Naive B cell (primary cell): Measurements from ENCODE around the gene TCF15. TPM values are rescaled to one million over a fixed set of nuclear protein-coding genes. Genes with fewer than 3 reads are reported as not detected.
"Not testable (repeated sequence)": the region's sequence is repeated elsewhere in the genome, so short reads cannot be mapped to it uniquely, and the experiment has no call there.

Experiments
- ATAC-seq, 2 donors: fragments of 150-1000 bp; cut with Tn5 transposase; 2 replicates each; pipeline ENCODE4 v1.10.0; 2021; ENCODE audit warnings: low read depth in 2 of 2, mild to moderate bottlenecking in 2 of 2, moderate library complexity in 2 of 2
- DNase-seq: peaks from one replicate; pipeline ENCODE4 v3.0.0; 2022
- H3K27ac Mint-ChIP-seq, 6 donors: one replicate each; pipeline ENCODE4 v1.8.0; 2020 to 2022; ENCODE audit warnings: mild to moderate bottlenecking in 6 of 6, mixed read lengths in 6 of 6, moderate library complexity in 5 of 6, inconsistent platforms in 2 of 6
- H3K27me3 Mint-ChIP-seq, 3 donors: one replicate each; pipeline ENCODE4 v1.8.0; 2021 to 2022; ENCODE audit warnings: mixed read lengths in 3 of 3, mild to moderate bottlenecking in 1 of 3
- H3K36me3 Mint-ChIP-seq, 2 donors: one replicate each; pipeline ENCODE4 v1.8.0; 2020 to 2022; ENCODE audit warnings: mixed read lengths in 2 of 2, inconsistent platforms in 1 of 2, mild to moderate bottlenecking in 1 of 2
- H3K4me1 Mint-ChIP-seq, 3 donors: one replicate each; pipeline ENCODE4 v1.8.0; 2020 to 2022; ENCODE audit warnings: mixed read lengths in 3 of 3, inconsistent platforms in 1 of 3, mild to moderate bottlenecking in 1 of 3, moderate library complexity in 1 of 3
- H3K4me3 Mint-ChIP-seq, 8 donors: one replicate each; pipeline ENCODE4 v1.8.0; 2020 to 2022; ENCODE audit warnings: mild to moderate bottlenecking in 8 of 8, mixed read lengths in 8 of 8, moderate library complexity in 8 of 8, inconsistent platforms in 2 of 8
- H3K9me3 Mint-ChIP-seq, 7 donors: one replicate each; pipeline ENCODE4 v1.8.0; 2020 to 2022; ENCODE audit warnings: mixed read lengths in 7 of 7, mild to moderate bottlenecking in 5 of 7, inconsistent platforms in 2 of 7, moderate library complexity in 1 of 7
- polyA plus RNA-seq, 6 donors: library from polyadenylated mRNA; unstranded; fragments of 300-500 nt; fragmentation: Illumina TruSeq; gene quantifications; one replicate each; pipeline ENCODE4 v1.2.3, GENCODE V29; 2021; ENCODE audit warnings: low read depth in 6 of 6

The TCF15 gene
- polyA plus RNA-seq, 6 donors from 2014 or later: not detected

GRCh38 chr20:598133-598850 is 11.8 kb downstream of the TCF15 start:
- Mint-ChIP-seq H3K9me3 (no peaks in the 10 kb centered on the region), H3K36me3 (no peaks in the 10 kb centered on the region), H3K27me3 (peaks cover 13 to 17% (median 16%) of the 10 kb centered on the region in 3 donors), H3K27ac (peak overlapping the region in 1 of 6 donors; percentile 63), H3K4me1 (no peaks in the 10 kb centered on the region), H3K4me3 (no peak overlapping the region)
- no peak for ATAC-seq
- no peak for DNase-seq

- no peaks in the 10 kb centered on the region for H3K36me3 Mint-ChIP-seq
- no peaks in the 10 kb centered on the region for H3K4me1 Mint-ChIP-seq
- H3K27ac Mint-ChIP-seq: no peak overlapping the region
- ATAC-seq (no peak), DNase-seq (no peak)
- no peak overlapping the region for H3K4me3 Mint-ChIP-seq
- no peaks in the 10 kb centered on the region for H3K9me3 Mint-ChIP-seq
- H3K27me3 Mint-ChIP-seq: peaks cover 15 to 17% (median 17%) of the 10 kb centered on the region in 3 donors
These were observed 12.5 kb downstream of the TCF15 start for GRCh38 chr20:597560-597959.

GRCh38 chr20:595330-596308 is 14.5 kb downstream of the TCF15 start:
- DNase-seq (no peak), ATAC-seq (no peak)
- Mint-ChIP-seq H3K4me1 (no peaks in the 10 kb centered on the region), H3K27me3 (peaks cover 14 to 37% (median 27%) of the 10 kb centered on the region in 3 donors), H3K36me3 (no peaks in the 10 kb centered on the region), H3K4me3 (no peak overlapping the region), H3K27ac (no peak overlapping the region), H3K9me3 (no peaks in the 10 kb centered on the region)

GRCh38 chr20:592506-592905 is 17.6 kb downstream of the TCF15 start:
- ATAC-seq: no peak
- H3K4me3 Mint-ChIP-seq: no peak overlapping the region
- H3K27me3 Mint-ChIP-seq: peaks cover 14 to 44% (median 22%) of the 10 kb centered on the region in 3 donors
- H3K36me3 Mint-ChIP-seq: no peaks in the 10 kb centered on the region
- DNase-seq: no peak
- no peak overlapping the region for H3K27ac Mint-ChIP-seq
- no peaks in the 10 kb centered on the region for H3K4me1 Mint-ChIP-seq
- no peaks in the 10 kb centered on the region for H3K9me3 Mint-ChIP-seq

GRCh38 chr20:591941-592340 is 18.2 kb downstream of the TCF15 start:
- no peaks in the 10 kb centered on the region for H3K9me3 Mint-ChIP-seq
- H3K4me1 Mint-ChIP-seq: no peaks in the 10 kb centered on the region
- no peaks in the 10 kb centered on the region for H3K36me3 Mint-ChIP-seq
- H3K4me3 Mint-ChIP-seq: no peak overlapping the region
- DNase-seq: no peak
- H3K27me3 Mint-ChIP-seq: peaks cover 8 to 44% (median 22%) of the 10 kb centered on the region in 3 donors
- no peak overlapping the region for H3K27ac Mint-ChIP-seq
- ATAC-seq: no peak

GRCh38 chr20:588932-589672 is 21.0 kb downstream of the TCF15 start:
- no peak for DNase-seq
- Mint-ChIP-seq H3K27ac (peak overlapping the region in 1 of 6 donors; percentile 5), H3K4me1 (no peaks in the 10 kb centered on the region), H3K36me3 (no peaks in the 10 kb centered on the region), H3K4me3 (peak overlapping the region in 1 of 8 donors; percentile 47), H3K27me3 (peaks cover 18 to 50% (median 29%) of the 10 kb centered on the region in 3 donors), H3K9me3 (no peaks in the 10 kb centered on the region)
- peak; percentile 32 to 59 for ATAC-seq

GRCh38 chr20:588476-588875 is 21.6 kb downstream of the TCF15 start:
- no peak overlapping the region for H3K27ac Mint-ChIP-seq
- H3K9me3 Mint-ChIP-seq: no peaks in the 10 kb centered on the region
- H3K27me3 Mint-ChIP-seq: peaks cover 18 to 46% (median 27%) of the 10 kb centered on the region in 3 donors

GRCh38 chr20:584971-585301 is 25.2 kb downstream of the TCF15 start:
- Mint-ChIP-seq H3K4me3 (no peak overlapping the region), H3K4me1 (no peaks in the 10 kb centered on the region), H3K27ac (no peak overlapping the region), H3K9me3 (no peaks in the 10 kb centered on the region), H3K27me3 (peaks cover 13 to 22% (median 18%) of the 10 kb centered on the region in 3 donors), H3K36me3 (no peaks in the 10 kb centered on the region)
- ATAC-seq (no peak), DNase-seq (no peak)

More at GRCh38 chr20:588476-588875, 21.6 kb downstream of the TCF15 start:
- Mint-ChIP-seq H3K36me3 (no peaks in the 10 kb centered on the region), H3K4me1 (no peaks in the 10 kb centered on the region), H3K4me3 (no peak overlapping the region)
- DNase-seq: no peak
- no peak for ATAC-seq

GRCh38 chr20:584161-584970 is 25.7 kb downstream of the TCF15 start:
- Mint-ChIP-seq H3K27ac (no peak overlapping the region), H3K27me3 (peaks cover 13 to 22% (median 18%) of the 10 kb centered on the region in 3 donors), H3K9me3 (no peaks in the 10 kb centered on the region), H3K36me3 (no peaks in the 10 kb centered on the region), H3K4me3 (no peak overlapping the region), H3K4me1 (no peaks in the 10 kb centered on the region)
- DNase-seq (no peak), ATAC-seq (peak; percentile 27 to 30)

- Mint-ChIP-seq H3K36me3 (no peaks in the 10 kb centered on the region), H3K27ac (no peak overlapping the region), H3K4me3 (no peak overlapping the region), H3K27me3 (peaks cover 13 to 22% (median 18%) of the 10 kb centered on the region in 3 donors), H3K9me3 (peaks cover 0 to 1% (median 0%) of the 10 kb centered on the region in 7 donors), H3K4me1 (no peaks in the 10 kb centered on the region)
- DNase-seq (no peak), ATAC-seq (no peak)
These were observed 27.9 kb downstream of the TCF15 start for GRCh38 chr20:582204-582603.

GRCh38 chr20:578940-579690 is 31.0 kb downstream of the TCF15 start:
- not testable (repeated sequence) for DNase-seq, H3K9me3 Mint-ChIP-seq, H3K36me3 Mint-ChIP-seq, H3K4me1 Mint-ChIP-seq, ATAC-seq, H3K4me3 Mint-ChIP-seq
- peaks cover 19 to 27% (median 27%) of the 10 kb centered on the region in 3 donors for H3K27me3 Mint-ChIP-seq
- peak overlapping the region in 1 of 6 donors; percentile 49 for H3K27ac Mint-ChIP-seq

- no peaks in the 10 kb centered on the region for H3K36me3 Mint-ChIP-seq
- no peak overlapping the region for H3K4me3 Mint-ChIP-seq
- H3K4me1 Mint-ChIP-seq: peaks cover 0 to 4% (median 0%) of the 10 kb centered on the region in 3 donors
- H3K9me3 Mint-ChIP-seq: peaks cover 0 to 1% (median 0%) of the 10 kb centered on the region in 7 donors
- ATAC-seq (no peak), DNase-seq (no peak)
- H3K27me3 Mint-ChIP-seq: peaks cover 26 to 42% (median 41%) of the 10 kb centered on the region in 3 donors
- no peak overlapping the region for H3K27ac Mint-ChIP-seq
These were observed 32.8 kb downstream of the TCF15 start for GRCh38 chr20:577167-577791.
